Gastrocnemius medialis (tissue), 4 donors: ENCODE results near the gene SOX15. TPM values are rescaled to one million over a fixed set of nuclear protein-coding genes. Genes with fewer than 3 reads are reported as not detected.
A peak's percentile ranks its signal among the peaks of the same experiment; 100 is the strongest.

Experiments
- ATAC-seq, 2 donors: fragments of 150-250 bp; one replicate each; pipeline ENCODE4 v1.9.1; 2016
- DNase-seq, 2 donors: peaks; one replicate each; pipeline ENCODE4 v3.0.0-alpha.2; 2019
- H3K27ac ChIP-seq, 4 donors: fragments of 200-600 bp; sonication (generic); 1 replicate in 1 of 4; 2 replicates in 3 of 4; pipeline ENCODE4 v1.5.1; 2016 to 2018; ENCODE audit warnings: mild to moderate bottlenecking in 2 of 4, moderate library complexity in 1 of 4
- H3K27me3 ChIP-seq, 3 donors: fragments of 200-600 bp; sonication (generic) in 2 of 3; 1 replicate in 1 of 3; 2 replicates in 2 of 3; pipeline versions ENCODE4 v1.5.1 to v1.6.0; 2016 to 2019; ENCODE audit warnings: mild to moderate bottlenecking in 1 of 3, moderate library complexity in 1 of 3
- H3K36me3 ChIP-seq, 2 donors: fragments of 200-600 bp; sonication (generic) in 1 of 2; one replicate each; pipeline ENCODE4 v1.5.1; 2017 to 2018
- H3K4me1 ChIP-seq, 2 donors: fragments of 200-600 bp; sonication (generic) in 1 of 2; one replicate each; pipeline ENCODE4 v1.5.1; 2016 to 2017; ENCODE audit warnings: mild to moderate bottlenecking in 2 of 2
- H3K4me3 ChIP-seq, 4 donors: fragments of 200-600 bp; sonication (generic) in 3 of 4; 1 replicate in 1 of 4; 2 replicates in 3 of 4; pipeline ENCODE4 v1.5.1; 2016 to 2019; ENCODE audit warnings: mild to moderate bottlenecking in 2 of 4
- H3K9me3 ChIP-seq, 3 donors: fragments of 200-600 bp; sonication (generic) in 2 of 3; 1 replicate in 1 of 3; 2 replicates in 2 of 3; pipeline ENCODE4 v1.5.1; 2016 to 2019
- CTCF ChIP-seq, 5 experiments: fragments of 450-650 bp in 3 of 5; fragments of 200-600 bp in 2 of 5; sonication (generic) in 2 of 5; IDR thresholded peaks in 4 of 5; conservative IDR thresholded peaks in 1 of 5; 1 replicate in 4 of 5; 2 replicates in 1 of 5; pipeline ENCODE4 v1.5.1; 2016 to 2019; ENCODE audit warnings: antibody characterized with exemption in 5 of 5, mild to moderate bottlenecking in 3 of 5, moderate library complexity in 3 of 5
- POLR2A ChIP-seq, 2 donors: fragments of 450-650 bp; IDR thresholded peaks; one replicate each; pipeline ENCODE4 v1.6.1; 2017; ENCODE audit warnings: antibody characterized with exemption in 2 of 2, mild to moderate bottlenecking in 2 of 2, moderate library complexity in 2 of 2
- in situ Hi-C, 4 donors: fragments of 200-750 bp; cut with MboI; loops; one replicate each; pipeline versions ENCODE4 v1.15.0 to v1.8.0; 2017; ENCODE audit warnings: low sequenced_read_pairs in 4 of 4
- intact Hi-C: fragments of 100-400 bp; cut with DNase I; formaldehyde crosslinking; loops from one replicate; pipeline ENCODE4 v1.15.1; 2023; ENCODE audit warnings: low total_unique reads
- total RNA-seq, 4 donors: library from RNA; depleted of rRNA; stranded (reverse); fragments of >200 nt; gene quantifications; one replicate each; pipeline versions ENCODE4 v1.1.0 to v1.2.3, GENCODE V29; 2016

The SOX15 gene
- total RNA-seq, 4 donors from 2014 or later: 0.66 to 1.3 (median 1.1) TPM; not detected in 1

GRCh38 chr17:7572338-7572587, 17.6 kb downstream of the SOX15 start:
- H3K36me3 ChIP-seq: peaks cover 3 to 67% of the 10 kb centered on the region in 2 donors
- no peak for TF ChIP-seq POLR2A (IDR thresholded peaks at IDR 0.05)
- TF ChIP-seq CTCF (IDR thresholded peaks at IDR 0.05 in 4 of 5, conservative IDR thresholded peaks at IDR 0.05 in 1 of 5): no peak
- intact Hi-C loops: loop anchor here (1.0 to 10.0 kb wide), 6 partner anchors 11 to 583 kb away; partner anchors contain the start of genes CTDNEP1, ELP5, FXR2 and PER1

GRCh38 chr17:7570351-7570750, 19.5 kb downstream of the SOX15 start:
- H3K27ac ChIP-seq: no peak overlapping the region
- no peak for ATAC-seq
- H3K36me3 ChIP-seq: peaks cover 0 to 67% of the 10 kb centered on the region in 2 donors
- intact Hi-C loops: loop anchor here (5.0 to 10.0 kb wide), 3 partner anchors 318 to 584 kb away; partner anchors contain the start of genes CTDNEP1, ELP5, PER1 and RNASEK
- peaks cover 19% of the 10 kb centered on the region in 2 donors for H3K4me1 ChIP-seq
- no peaks in the 10 kb centered on the region for H3K27me3 ChIP-seq
- TF ChIP-seq CTCF (IDR thresholded peaks at IDR 0.05 in 4 of 5, conservative IDR thresholded peaks at IDR 0.05 in 1 of 5) (no peak), POLR2A (IDR thresholded peaks at IDR 0.05) (no peak)
- no peak overlapping the region for H3K4me3 ChIP-seq
- DNase-seq: no peak
- in situ Hi-C loops: loop anchor here in 1 of 4 donors (25.0 kb wide), 1 partner anchor 133 kb away; the partner anchor contains the start of genes CHRNB1, FGF11, SPEM2 and SPEM3
- no peaks in the 10 kb centered on the region for H3K9me3 ChIP-seq

More at GRCh38 chr17:7572338-7572587, 17.6 kb downstream of the SOX15 start:
- peaks cover 37 to 38% of the 10 kb centered on the region in 2 donors for H3K4me1 ChIP-seq
- H3K9me3 ChIP-seq: no peaks in the 10 kb centered on the region
- DNase-seq: no peak
- peak overlapping the region; percentile 86 to 100 (median 98) for H3K27ac ChIP-seq
- H3K4me3 ChIP-seq: peak overlapping the region; percentile 51 to 96 (median 59)
- in situ Hi-C loops: loop anchor here in 1 of 4 donors (25.0 kb wide), 1 partner anchor 135 kb away; the partner anchor contains the start of genes CHRNB1, FGF11, SPEM2 and SPEM3
- peak in 1 of 2 donors; percentile 89 for ATAC-seq
- no peaks in the 10 kb centered on the region for H3K27me3 ChIP-seq

GRCh38 chr17:7569571-7569970, 20.3 kb downstream of the SOX15 start:
- H3K4me1 ChIP-seq: peaks cover 11% of the 10 kb centered on the region in 2 donors
- peaks cover 0 to 67% of the 10 kb centered on the region in 2 donors for H3K36me3 ChIP-seq
- no peaks in the 10 kb centered on the region for H3K9me3 ChIP-seq
- intact Hi-C loops (no loop called here), in situ Hi-C loops (loop anchor here in 1 of 4 donors (10.0 to 25.0 kb wide), 2 partner anchors 132 to 225 kb away; partner anchors contain the start of genes CHRNB1, FGF11, SPEM2 and SPEM3)
- H3K4me3 ChIP-seq: no peak overlapping the region
- DNase-seq (no peak), ATAC-seq (no peak)
- no peaks in the 10 kb centered on the region for H3K27me3 ChIP-seq
- no peak overlapping the region for H3K27ac ChIP-seq
- TF ChIP-seq CTCF (IDR thresholded peaks at IDR 0.05 in 4 of 5, conservative IDR thresholded peaks at IDR 0.05 in 1 of 5) (no peak), POLR2A (IDR thresholded peaks at IDR 0.05) (no peak)

- Histone ChIP-seq H3K27ac (peak overlapping the region in 1 of 4 donors; percentile 96), H3K27me3 (no peaks in the 10 kb centered on the region), H3K4me1 (peaks cover 37 to 51% of the 10 kb centered on the region in 2 donors), H3K9me3 (no peaks in the 10 kb centered on the region), H3K36me3 (peaks cover 0 to 48% of the 10 kb centered on the region in 2 donors), H3K4me3 (peak overlapping the region in 2 of 4 donors; percentile 87 to 95)
- in situ Hi-C loops: loop anchor here in 1 of 4 donors (10.0 to 25.0 kb wide), 2 partner anchors 126 to 218 kb away; partner anchors contain the start of genes CHRNB1, FGF11, SPEM2 and SPEM3
- no peak for ATAC-seq
- TF ChIP-seq POLR2A (IDR thresholded peaks at IDR 0.05) (no peak), CTCF (IDR thresholded peaks at IDR 0.05 in 4 of 5, conservative IDR thresholded peaks at IDR 0.05 in 1 of 5) (no peak)
- intact Hi-C loops: loop anchor here (5.0 kb wide), 2 partner anchors 236 to 279 kb away; partner anchors contain the start of gene NEURL4
- no peak for DNase-seq
Measured at GRCh38 chr17:7563115-7563869, 26.6 kb downstream of the SOX15 start.
